HuH-7 (cell line): ENCODE data around the gene TMEM254.
A peak's percentile ranks its signal among the peaks of the same experiment; 100 is the strongest.
"Not testable (repeated sequence)": the region's sequence is repeated elsewhere in the genome, so short reads cannot be mapped to it uniquely, and the experiment has no call there.

ENCODE experiments used
- DNase-seq: peaks from one replicate; pipeline ENCODE4 v3.0.0; 2011; ENCODE audit warnings: low spot score

The TMEM254 gene, protein sequence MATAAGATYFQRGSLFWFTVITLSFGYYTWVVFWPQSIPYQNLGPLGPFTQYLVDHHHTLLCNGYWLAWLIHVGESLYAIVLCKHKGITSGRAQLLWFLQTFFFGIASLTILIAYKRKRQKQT

GRCh38 chr10:80078448-80079311 lies at the start of gene TMEM254:
TMEM254 (plus strand) TSS chr10:80078665; CDS start chr10:80078700, 35 bp downstream.
- peak; percentile 78 for DNase-seq

- not testable (repeated sequence) for DNase-seq
Measured at GRCh38 chr10:80029205-80029604, 49.3 kb upstream of the TMEM254 start.

DNA sequence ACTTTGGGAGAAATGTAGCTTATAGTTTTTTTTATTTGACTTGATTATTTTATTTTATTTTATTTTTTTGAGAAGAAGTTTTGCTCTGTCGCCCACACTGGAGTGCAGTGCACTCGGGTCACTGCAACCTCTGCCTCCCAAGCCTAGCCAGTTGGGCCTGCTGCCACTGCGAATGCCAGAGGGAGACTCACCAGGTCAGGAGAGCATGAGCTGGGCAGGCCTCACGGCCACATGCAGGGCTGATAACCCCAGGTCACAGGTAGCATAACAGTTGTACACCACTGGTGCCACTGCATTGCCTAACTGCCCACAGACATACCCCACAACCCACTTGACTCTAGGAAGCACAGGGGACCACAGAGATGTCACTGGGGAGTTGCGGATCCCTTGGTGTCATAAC lies 48.6 kb upstream of the TMEM254 start:
- not testable (repeated sequence) for DNase-seq

GRCh38 chr10:80032503-80032902 lies 46.0 kb upstream of the TMEM254 start:
- no peak for DNase-seq

DNA sequence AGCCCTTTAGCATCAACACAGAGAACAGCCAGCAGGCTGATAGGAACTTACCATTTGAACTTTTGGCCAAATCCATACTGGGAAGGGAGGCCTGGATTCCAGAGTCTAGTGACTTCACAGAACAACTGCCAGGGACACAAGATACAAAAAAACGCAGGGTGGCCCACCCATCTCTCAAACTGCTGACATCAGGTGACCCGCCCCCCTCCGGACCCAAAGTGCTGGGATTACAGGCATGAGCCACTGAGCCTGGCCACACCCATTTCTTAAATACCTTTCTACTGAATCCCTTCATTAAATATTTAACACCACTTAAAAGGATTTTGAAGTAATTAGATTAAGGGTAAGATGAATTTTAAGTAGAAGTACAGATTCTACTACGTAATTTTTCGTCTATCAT lies 43.7 kb upstream of the TMEM254 start:
- DNase-seq, result not testable (repeated sequence)

DNA sequence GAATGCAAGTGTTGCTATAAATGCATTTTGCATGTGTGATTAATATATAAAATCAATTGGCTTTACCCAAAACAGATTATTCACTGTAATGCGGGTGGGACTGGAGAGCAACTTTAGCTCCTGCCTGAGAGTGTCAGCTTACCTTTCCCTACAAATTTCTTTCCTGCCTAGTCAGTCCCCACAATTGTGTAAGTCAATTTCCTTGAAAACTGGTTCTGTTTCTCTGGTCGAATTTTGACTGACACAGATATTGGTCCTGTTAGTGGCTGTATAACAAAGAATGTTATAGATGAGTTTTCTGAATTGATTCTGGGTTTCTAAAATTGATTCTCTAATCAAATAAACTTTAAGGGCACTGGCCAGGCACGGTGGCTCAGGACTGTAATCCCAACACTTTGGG lies 43.0 kb upstream of the TMEM254 start:
- not testable (repeated sequence) for DNase-seq

DNA sequence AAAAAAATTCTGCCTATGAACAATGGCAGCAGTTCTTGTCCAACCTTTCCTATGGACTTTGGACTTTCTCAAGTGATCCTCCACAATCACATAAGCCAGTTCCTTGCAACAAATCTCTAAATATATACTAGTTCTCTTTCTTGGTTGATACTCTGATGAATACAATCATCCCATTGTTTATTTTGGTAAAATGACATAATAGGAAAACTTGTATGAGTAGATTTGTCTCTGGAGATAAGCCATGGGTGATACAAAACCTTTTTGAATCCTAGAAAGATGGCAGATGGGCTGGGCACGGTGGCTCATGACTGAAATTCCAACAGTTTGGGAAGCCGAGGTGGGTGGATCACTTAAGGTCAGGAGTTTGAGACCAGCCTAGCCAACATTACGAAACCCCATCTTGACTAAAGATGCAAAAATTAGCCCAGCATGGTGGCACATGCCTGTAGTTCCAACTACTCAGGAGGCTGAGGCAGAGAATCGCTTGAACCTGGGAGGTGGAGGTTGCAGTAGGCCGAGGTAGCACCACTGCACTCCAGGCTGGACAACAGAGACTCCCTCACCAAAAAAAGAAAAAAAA lies 41.5 kb upstream of the TMEM254 start:
- not testable (repeated sequence) for DNase-seq

DNA sequence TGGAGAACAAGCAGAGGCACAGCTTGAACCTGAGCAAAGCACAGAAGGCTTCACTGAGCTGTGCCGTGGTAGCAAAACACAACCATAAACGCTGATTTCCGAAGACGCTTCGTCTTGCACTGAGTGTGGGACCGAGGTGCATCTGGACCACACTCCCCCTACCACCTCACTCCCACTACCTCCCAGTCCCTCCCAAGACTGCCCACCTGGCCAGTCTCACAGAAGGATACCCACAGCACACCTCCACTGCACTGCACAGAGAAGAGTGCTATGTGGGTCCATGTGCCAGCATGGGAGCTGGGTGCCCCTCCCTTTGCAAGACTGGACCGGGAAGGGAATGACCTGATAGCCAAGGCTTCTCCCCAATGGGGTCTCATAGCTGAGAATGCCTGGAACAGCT lies 40.2 kb upstream of the TMEM254 start:
- not testable (repeated sequence) for DNase-seq

DNA sequence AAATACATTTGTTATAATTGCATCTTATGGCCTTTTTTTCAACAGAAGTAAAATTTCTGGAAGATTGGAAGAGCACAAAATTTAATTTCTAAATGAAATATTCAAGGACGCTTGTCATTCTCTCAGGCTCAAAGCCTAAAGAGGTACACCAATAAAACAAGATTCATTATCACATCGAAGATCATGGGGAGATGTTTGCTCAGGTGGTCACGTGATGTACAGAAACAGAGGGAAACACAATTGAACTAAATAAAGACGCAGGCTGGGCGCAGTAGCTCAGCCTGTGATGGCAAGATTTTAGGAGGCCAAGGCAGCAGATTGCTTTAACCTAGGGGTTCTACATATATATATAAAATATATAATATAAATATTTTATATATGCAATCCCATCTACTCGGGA lies 37.3 kb upstream of the TMEM254 start:
- DNase-seq, result no peak

GRCh38 chr10:80044935-80045334 lies 33.5 kb upstream of the TMEM254 start:
- not testable (repeated sequence) for DNase-seq

- DNase-seq, result peak; percentile 49
Measured at GRCh38 chr10:80046629-80047441, 31.6 kb upstream of the TMEM254 start.

- no peak for DNase-seq
Measured at GRCh38 chr10:80050752-80051151, 27.7 kb upstream of the TMEM254 start.

- no peak for DNase-seq
Measured at GRCh38 chr10:80051993-80052392, 26.5 kb upstream of the TMEM254 start.

GRCh38 chr10:80055760-80056159 lies 22.7 kb upstream of the TMEM254 start:
- no peak for DNase-seq

DNA sequence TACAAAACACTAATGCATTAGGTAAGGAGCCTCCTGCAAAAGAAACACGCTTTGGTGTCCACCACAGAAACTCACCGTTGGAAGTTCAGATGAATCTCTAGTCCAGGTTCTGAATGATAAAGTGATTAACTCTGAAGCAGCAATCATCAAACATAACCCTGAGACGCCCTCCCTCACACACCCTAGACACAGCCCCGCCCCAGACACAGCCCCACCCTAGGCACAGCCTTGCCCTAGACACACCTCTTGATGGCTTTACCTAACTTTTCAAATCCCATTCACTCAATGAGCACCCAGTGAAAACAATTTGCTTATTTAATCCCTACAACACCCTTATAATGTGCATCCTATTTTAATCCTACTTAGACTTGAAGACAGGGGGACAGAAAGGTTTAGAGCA lies 21.3 kb upstream of the TMEM254 start:
- no peak for DNase-seq

- DNase-seq, result no peak
Measured at GRCh38 chr10:80064120-80064886, 14.2 kb upstream of the TMEM254 start.

DNA sequence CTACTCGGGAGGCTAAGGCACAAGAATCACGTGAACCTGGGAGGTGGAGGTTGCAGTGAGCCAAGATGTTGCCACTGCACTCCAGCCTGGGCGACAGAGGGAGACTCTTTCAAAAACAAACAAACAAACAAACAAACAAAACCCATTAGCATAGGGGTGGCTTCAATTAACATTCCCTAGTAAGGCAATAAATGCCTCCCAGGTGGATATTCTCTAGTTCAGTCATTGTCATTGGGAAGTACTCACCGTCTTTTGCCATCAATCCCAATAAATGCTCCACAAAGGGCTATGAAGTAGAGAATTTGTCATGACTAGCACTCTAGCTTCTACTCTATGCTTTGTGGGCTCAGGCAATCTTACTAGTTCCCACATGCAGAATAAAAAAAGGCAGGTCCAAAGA lies 11.7 kb upstream of the TMEM254 start:
- no peak for DNase-seq

GRCh38 chr10:80067821-80068220 lies 10.6 kb upstream of the TMEM254 start:
- DNase-seq, result not testable (repeated sequence)

- DNase-seq, result no peak
Measured at GRCh38 chr10:80068270-80068669, 10.2 kb upstream of the TMEM254 start.

DNA sequence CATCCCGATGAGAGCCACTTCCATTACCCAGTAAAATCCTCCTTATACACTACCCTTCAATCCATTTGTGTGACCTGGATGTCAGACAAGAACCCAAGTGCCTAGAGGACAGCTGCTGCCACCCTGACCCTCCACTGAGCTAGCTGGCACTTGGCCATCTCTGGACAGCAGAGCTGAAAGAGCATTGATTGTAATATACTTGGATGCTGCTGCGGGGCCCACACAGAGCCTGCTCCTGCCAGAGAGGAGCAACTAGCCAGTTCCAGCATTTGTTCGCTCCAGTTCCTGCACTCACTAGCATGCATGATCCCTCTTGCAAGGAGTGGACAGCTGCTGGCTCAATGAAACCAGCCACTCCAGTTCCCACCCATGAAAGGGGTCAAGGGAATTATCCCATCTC lies 8.4 kb upstream of the TMEM254 start:
- no peak for DNase-seq

- no peak for DNase-seq
Measured at GRCh38 chr10:80072584-80072983, 5.9 kb upstream of the TMEM254 start.

DNA sequence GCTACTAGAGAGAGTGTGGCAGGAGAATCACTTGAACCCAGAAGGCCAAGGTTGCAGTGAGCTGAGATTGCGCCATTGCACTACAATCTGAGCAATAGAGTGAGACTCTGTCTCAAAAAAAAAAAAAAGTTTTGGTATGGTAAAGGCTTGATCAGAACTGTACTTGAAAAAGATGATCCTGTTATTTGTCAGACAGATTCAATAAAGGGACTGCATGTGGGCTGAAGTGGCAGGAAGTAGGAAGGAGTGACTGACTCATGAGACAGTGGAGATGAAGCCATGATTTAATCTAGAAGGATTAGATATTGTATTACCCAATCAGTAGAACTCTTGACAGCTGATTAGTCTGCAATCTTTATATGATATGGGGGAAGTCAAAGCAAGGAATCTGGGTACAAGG lies 2.7 kb upstream of the TMEM254 start:
- DNase-seq, result no peak
